Lower leg skin (tissue), 4 donors: ENCODE measurements around the gene FARS2. TPM values are rescaled to one million over a fixed set of nuclear protein-coding genes. Genes with fewer than 3 reads are reported as not detected.

Experiments
- DNase-seq, 2 donors: peaks; one replicate each; pipeline ENCODE4 v3.0.0-alpha.2; 2019; ENCODE audit warnings: low spot score in 2 of 2
- H3K4me3 ChIP-seq: fragments of 200-600 bp; sonication (generic); 2 replicates; pipeline ENCODE4 v1.5.1; 2017; ENCODE audit warnings: mild to moderate bottlenecking, low read depth; ENCODE audit not compliant: poor library complexity, severe bottlenecking
- CTCF ChIP-seq, 3 donors: fragments of 450-650 bp; IDR thresholded peaks; one replicate each; pipeline ENCODE4 v1.5.1; 2016; ENCODE audit warnings: antibody characterized with exemption in 3 of 3, mild to moderate bottlenecking in 3 of 3, moderate library complexity in 2 of 3
- POLR2A ChIP-seq, 2 donors: fragments of 450-650 bp; IDR thresholded peaks; one replicate each; pipeline ENCODE4 v1.6.1; 2016 to 2017; ENCODE audit warnings: antibody characterized with exemption in 2 of 2, mild to moderate bottlenecking in 1 of 2, moderate library complexity in 1 of 2
- WGBS, 2 donors: methylation state at CpG; one replicate each; pipeline ENCODE4 v1.1.5; 2018; 5-methylcytosine and 5-hydroxymethylcytosine counted together
- intact Hi-C: fragments of 100-400 bp; cut with DNase I; formaldehyde crosslinking; loops from one replicate; pipeline ENCODE4 v1.15.0; 2023; ENCODE audit warnings: low total_unique reads
- total RNA-seq, 4 donors: library from RNA; depleted of rRNA; stranded (reverse); fragments of >200 nt; gene quantifications; one replicate each; pipeline ENCODE4 v1.1.0, GENCODE V29; 2016

Gene FARS2
- total RNA-seq, 4 donors from 2014 or later = 7.0 to 14.7 (median 11.1) TPM

- 44 to 54% methylated on average over 4 of the region's 4 CpGs for WGBS, 2 donors
- no peak for TF ChIP-seq POLR2A (IDR thresholded peaks at IDR 0.05)
- DNase-seq = no peak
- no peak overlapping the region for H3K4me3 ChIP-seq
- intact Hi-C loops = no loop called here
These were observed 263.9 kb downstream of the FARS2 start for GRCh38 chr6:5525209-5525608.

GRCh38 chr6:5529015-5529414 is 267.7 kb downstream of the FARS2 start:
- DNase-seq = no peak
- no peak overlapping the region for H3K4me3 ChIP-seq
- WGBS, 2 donors = 95 to 98% methylated on average over 6 of the region's 6 CpGs
- no peak for TF ChIP-seq CTCF (IDR thresholded peaks at IDR 0.05)
- no peak for TF ChIP-seq POLR2A (IDR thresholded peaks at IDR 0.05)
- intact Hi-C loops = no loop called here

GRCh38 chr6:5529733-5530132 is 268.4 kb downstream of the FARS2 start:
- intact Hi-C loops = no loop called here
- no peak overlapping the region for H3K4me3 ChIP-seq
- TF ChIP-seq POLR2A (IDR thresholded peaks at IDR 0.05) (no peak), CTCF (IDR thresholded peaks at IDR 0.05) (no peak)
- DNase-seq = no peak
- 89 to 92% methylated on average over 1 of the region's 1 CpG for WGBS, 2 donors

GRCh38 chr6:5531161-5531560 is 269.8 kb downstream of the FARS2 start:
- H3K4me3 ChIP-seq = no peak overlapping the region
- WGBS, 2 donors = 81 to 88% methylated on average over 4 of the region's 4 CpGs
- TF ChIP-seq POLR2A (IDR thresholded peaks at IDR 0.05) = no peak
- no peak for TF ChIP-seq CTCF (IDR thresholded peaks at IDR 0.05)
- DNase-seq = no peak
- intact Hi-C loops = no loop called here

- 90 to 92% methylated on average over 6 of the region's 6 CpGs for WGBS, 2 donors
These were observed 270.6 kb downstream of the FARS2 start for GRCh38 chr6:5531853-5532375.

GRCh38 chr6:5532941-5533340 is 271.6 kb downstream of the FARS2 start:
- 92% methylated on average over 3 of the region's 3 CpGs for WGBS, 2 donors
- no peak overlapping the region for H3K4me3 ChIP-seq
- intact Hi-C loops = no loop called here
- no peak for TF ChIP-seq CTCF (IDR thresholded peaks at IDR 0.05)
- TF ChIP-seq POLR2A (IDR thresholded peaks at IDR 0.05) = no peak
- DNase-seq = no peak

More at GRCh38 chr6:5531853-5532375, 270.6 kb downstream of the FARS2 start:
- intact Hi-C loops = no loop called here
- DNase-seq = no peak
- TF ChIP-seq POLR2A (IDR thresholded peaks at IDR 0.05) (no peak), CTCF (IDR thresholded peaks at IDR 0.05) (no peak)
- H3K4me3 ChIP-seq = no peak overlapping the region
